ENCODE measurements around the gene EHBP1L1.

EHBP1L1 gene

DNA sequence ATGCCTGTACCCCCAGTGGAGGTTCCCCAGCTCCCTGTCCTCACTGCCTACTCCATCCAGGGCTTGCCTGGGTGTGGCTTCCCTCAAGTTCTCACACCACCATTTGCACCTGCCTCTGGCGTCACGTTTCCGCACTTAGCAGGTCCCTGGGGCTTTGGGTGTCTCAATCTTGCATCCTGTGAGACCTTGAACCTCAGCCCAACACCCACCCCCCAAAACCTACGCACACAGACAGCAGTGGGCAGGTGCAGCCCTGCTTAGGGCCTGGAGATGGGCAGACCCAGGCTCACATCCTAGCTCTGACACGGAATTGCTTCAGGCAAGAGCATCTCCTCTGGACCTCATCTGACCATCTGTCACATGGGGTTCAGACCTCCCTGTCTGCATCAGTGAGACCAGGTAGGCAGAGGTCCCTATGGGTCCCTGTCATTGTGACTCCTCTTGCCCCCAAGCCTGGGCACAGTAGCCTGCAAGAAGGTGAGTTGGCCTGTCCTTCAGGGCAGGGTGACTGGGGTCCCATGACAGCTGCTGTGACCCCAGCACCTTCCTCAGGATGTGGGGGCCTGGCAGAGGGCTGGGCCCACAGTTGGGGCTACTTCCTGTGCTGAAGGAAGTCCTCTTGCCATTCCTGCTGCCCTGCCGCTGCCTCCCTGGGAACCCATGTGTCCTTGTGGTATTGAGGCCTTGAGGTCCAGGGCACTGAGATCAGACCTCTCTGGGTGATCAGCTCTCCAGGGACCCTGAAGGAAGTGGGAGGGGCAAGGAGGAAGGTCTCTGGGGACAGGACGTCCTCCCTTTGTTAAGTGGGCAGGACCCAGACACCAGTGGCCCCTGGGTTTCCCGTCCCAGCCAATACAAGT lies 64.0 kb downstream of the EHBP1L1 start:
- peak; percentile 72 for DNase-seq

- DNase-seq: no peak
Observed at GRCh38 chr11:65640483-65641296, 64.8 kb downstream of the EHBP1L1 start.

DNA sequence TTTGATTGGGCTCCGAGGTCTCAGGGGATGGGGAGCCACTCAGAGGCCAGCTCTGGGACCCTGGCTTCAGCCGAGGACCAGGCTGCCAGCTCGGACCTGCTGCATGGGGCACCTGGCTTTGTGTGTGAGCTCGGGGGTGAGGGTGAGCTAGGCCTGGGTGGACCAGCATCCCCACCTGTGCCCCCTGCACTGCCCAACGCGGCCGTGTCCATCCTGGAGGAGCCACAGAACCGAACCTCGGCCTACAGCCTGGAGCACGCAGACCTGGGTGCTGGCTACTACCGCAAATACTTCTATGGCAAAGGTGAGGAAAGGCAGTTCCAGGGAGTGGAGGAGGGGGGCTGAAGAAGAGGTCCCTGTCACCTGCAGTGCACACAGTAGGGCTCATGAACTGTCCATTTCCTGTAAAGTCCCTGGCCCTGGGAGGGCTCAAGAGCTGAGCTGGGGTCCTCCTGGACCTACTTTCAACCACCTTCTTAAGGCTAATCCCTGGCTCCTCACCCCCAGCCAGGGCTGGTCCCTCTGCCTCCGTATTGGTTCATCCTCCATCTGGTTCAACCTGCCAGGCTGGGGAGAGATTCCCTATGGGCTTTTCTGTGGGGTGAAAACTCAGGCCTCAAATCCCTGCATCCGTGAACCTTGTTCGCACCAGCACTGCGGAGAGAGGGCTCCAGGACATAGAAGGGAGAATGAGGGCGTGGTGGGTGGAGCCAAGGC lies 65.6 kb downstream of the EHBP1L1 start:
- DNase-seq: no peak

All from T-helper 9 cell (primary cell).